Measurements from ENCODE around the gene ABCC4.

- TF ChIP-seq CTCF (IDR thresholded peaks at IDR 0.05): no peak
- no peak for TF ChIP-seq POLR2A (IDR thresholded peaks at IDR 0.05)
Measured at GRCh38 chr13:95002126-95002525, 299.1 kb downstream of the ABCC4 start.
